ENCODE measurements around the gene CDK4.

GRCh38 chr12:57776247-57776587, 24.1 kb upstream of the CDK4 start:
- TF ChIP-seq, protein P1, sequence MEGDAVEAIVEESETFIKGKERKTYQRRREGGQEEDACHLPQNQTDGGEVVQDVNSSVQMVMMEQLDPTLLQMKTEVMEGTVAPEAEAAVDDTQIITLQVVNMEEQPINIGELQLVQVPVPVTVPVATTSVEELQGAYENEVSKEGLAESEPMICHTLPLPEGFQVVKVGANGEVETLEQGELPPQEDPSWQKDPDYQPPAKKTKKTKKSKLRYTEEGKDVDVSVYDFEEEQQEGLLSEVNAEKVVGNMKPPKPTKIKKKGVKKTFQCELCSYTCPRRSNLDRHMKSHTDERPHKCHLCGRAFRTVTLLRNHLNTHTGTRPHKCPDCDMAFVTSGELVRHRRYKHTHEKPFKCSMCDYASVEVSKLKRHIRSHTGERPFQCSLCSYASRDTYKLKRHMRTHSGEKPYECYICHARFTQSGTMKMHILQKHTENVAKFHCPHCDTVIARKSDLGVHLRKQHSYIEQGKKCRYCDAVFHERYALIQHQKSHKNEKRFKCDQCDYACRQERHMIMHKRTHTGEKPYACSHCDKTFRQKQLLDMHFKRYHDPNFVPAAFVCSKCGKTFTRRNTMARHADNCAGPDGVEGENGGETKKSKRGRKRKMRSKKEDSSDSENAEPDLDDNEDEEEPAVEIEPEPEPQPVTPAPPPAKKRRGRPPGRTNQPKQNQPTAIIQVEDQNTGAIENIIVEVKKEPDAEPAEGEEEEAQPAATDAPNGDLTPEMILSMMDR (IDR thresholded peaks at IDR 0.05): no peak
- TF ChIP-seq POLR2A (IDR thresholded peaks at IDR 0.05): no peak

All from vagina (tissue), 2 donors.